ENCODE measurements around the gene EPHB1.
"Not testable (repeated sequence)": the region's sequence is repeated elsewhere in the genome, so short reads cannot be mapped to it uniquely, and the experiment has no call there.

EPHB1 gene

GRCh38 chr3:135056084-135056730 lies 261.1 kb downstream of the EPHB1 start:
- no peak for DNase-seq

- DNase-seq: no peak
Measured at GRCh38 chr3:135056733-135057310, 261.8 kb downstream of the EPHB1 start.

DNA sequence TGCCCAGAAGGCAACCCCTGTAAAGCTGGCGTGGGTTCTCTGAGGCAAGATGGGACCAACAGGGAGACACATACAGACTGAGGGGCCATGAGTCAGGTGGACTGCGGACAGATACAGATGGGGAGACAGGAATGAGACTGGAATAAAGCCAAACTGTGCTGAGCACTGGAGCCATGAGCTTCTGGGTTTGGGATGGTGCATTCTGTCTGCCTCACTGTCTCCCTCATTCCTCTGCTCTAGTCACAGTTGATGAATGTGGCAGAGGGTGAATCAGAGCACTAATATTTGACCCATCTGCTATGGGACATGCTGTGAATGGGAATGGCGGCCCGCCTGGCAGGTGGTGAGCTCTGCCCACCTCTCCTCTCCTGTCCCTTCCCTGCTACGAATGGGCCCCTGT lies 262.9 kb downstream of the EPHB1 start:
- no peak for DNase-seq

- no peak for DNase-seq
Measured at GRCh38 chr3:135059580-135059979, 264.5 kb downstream of the EPHB1 start.

DNA sequence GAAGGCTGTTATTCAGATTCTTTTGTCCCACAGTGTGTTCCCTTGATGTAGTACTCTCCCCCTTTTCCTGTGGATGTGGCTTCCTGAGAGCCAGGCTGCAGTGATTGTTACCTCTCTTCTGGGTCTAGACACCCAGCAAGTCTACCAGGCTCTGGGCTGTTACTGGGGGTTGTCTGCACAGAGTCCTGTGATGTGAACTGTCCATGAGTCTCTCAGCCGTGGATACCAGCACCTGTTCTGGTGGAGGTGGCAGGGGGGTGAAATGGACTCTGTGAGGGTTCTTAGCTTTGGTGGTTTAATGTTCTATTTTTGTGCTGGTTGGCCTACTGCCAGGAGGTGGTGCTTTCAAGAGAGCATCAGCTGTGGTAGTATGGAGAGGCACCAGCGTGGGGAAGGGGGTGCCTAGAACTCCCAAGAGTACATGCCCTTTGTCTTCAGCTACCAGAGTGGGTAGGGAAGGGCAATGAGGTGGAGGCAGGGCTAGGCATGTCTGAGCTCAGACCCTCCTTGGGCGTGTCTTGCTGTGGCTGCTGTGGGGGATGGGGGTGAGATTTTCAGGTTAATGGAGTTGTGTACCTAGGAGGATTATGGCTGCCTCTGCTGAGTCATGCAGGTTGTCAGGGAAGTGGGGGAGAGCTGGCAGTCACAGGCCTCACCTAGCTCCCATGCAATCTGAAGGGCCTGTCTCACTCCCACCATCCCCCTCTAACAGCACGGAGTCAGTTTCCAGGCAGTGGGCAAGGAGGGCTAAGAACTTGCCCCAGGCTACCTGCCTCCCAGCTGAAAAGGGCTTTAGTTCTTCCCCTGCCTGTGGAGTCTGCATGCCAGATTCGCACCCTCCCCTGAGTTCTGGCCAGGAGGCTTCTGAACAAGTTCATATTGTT lies 272.0 kb downstream of the EPHB1 start:
- not testable (repeated sequence) for DNase-seq

- no peak for DNase-seq
Measured at GRCh38 chr3:135068011-135068410, 273.0 kb downstream of the EPHB1 start.

- DNase-seq: no peak
Measured at GRCh38 chr3:135069406-135069805, 274.3 kb downstream of the EPHB1 start.

- no peak for DNase-seq
Measured at GRCh38 chr3:135071483-135071882, 276.4 kb downstream of the EPHB1 start.

GRCh38 chr3:135072431-135072830 lies 277.4 kb downstream of the EPHB1 start:
- DNase-seq: no peak

- DNase-seq: no peak
Measured at GRCh38 chr3:135075157-135075556, 280.1 kb downstream of the EPHB1 start.

DNA sequence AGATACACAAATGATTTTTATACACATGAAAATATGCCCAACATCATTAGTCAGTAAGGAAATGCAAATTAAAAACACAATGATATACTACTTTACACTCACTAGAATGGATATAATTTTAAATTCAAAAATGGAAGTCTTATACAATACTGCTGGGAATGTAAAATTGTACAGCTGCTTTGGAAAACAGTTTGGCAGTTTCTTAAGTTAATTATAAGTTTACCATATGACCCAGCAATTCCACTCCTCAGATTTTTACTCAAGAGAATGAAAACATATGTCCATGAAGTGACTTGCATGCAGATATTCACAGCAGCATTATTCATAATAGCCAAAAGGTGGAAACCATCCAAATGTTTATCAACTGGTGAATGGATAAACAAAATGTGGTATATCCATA lies 281.3 kb downstream of the EPHB1 start:
- no peak for DNase-seq

- DNase-seq: no peak
Measured at GRCh38 chr3:135077186-135077585, 282.1 kb downstream of the EPHB1 start.

GRCh38 chr3:135078283-135078682 lies 283.2 kb downstream of the EPHB1 start:
- no peak for DNase-seq

- DNase-seq: no peak
Measured at GRCh38 chr3:135079095-135079494, 284.0 kb downstream of the EPHB1 start.

GRCh38 chr3:135081451-135081850 lies 286.4 kb downstream of the EPHB1 start:
- no peak for DNase-seq

DNA sequence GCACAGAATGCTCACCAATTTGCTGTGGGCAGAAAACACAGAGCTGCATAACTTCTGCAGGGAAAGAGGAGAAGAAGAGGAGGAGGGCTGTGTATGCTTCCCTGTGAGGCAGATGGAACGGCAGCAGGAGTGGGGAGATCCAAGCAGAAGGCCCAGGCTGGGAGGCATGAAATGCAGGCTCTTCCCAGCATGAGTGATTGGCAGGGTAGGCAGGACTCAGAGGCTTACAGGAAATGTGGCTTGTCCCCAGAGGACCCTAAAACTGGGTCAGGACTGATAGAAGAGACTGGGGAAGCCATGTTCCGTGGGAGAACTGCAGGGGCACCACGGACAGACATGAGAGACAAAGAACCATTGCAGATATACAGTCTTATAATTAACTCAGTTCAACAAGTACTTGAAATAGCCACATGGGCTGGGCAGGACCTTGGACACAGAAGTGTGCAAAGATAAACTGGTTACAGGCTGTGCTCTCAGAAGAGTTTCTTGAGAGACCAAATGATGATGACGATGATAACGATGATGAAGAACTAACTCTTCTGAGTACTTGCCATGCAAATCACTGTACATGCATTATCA lies 286.9 kb downstream of the EPHB1 start:
- no peak for DNase-seq

- DNase-seq: no peak
Measured at GRCh38 chr3:135082706-135083105, 287.6 kb downstream of the EPHB1 start.

- DNase-seq: no peak
Measured at GRCh38 chr3:135083179-135083578, 288.1 kb downstream of the EPHB1 start.

DNA sequence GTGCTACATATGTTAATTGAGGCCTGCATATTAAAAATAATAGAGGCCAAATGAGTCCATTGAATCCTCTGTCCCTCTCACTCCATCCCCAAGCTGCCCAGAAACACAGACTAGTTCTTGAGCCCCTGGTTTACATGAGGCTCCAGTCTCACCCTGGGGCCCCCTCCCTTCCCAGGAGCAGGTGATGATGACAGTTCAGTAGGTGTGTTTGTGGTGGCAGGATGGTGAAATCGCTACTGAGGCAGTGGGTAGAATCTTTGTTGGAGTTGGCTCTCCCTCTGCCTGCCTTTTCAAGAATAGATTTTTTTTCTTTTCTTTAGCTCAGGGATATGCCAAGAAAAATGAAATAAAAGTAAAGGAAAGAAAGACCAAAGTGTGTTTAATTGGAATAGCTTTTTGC lies 288.7 kb downstream of the EPHB1 start:
- no peak for DNase-seq

DNA sequence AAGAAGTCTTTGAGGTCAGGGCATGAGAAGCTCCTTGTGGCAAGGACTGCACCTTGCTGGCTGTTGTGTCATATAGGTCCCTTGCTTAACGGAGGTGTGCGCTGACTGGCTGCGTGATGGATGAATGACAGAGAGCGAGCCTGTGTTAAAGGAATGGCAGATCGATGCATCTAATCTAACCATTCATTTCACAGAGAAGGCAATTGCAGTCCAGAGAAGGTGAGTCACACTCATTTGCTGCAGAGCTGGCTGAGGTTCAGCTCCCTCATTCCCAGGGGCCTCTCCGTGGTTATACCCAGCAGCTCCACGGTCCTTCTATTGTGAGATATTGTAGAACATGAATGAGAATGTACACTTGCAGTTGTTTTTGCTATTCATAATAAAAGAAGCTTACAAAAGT lies 289.3 kb downstream of the EPHB1 start:
- DNase-seq: peak; percentile 7

- DNase-seq: no peak
Measured at GRCh38 chr3:135084976-135085375, 289.9 kb downstream of the EPHB1 start.

DNA sequence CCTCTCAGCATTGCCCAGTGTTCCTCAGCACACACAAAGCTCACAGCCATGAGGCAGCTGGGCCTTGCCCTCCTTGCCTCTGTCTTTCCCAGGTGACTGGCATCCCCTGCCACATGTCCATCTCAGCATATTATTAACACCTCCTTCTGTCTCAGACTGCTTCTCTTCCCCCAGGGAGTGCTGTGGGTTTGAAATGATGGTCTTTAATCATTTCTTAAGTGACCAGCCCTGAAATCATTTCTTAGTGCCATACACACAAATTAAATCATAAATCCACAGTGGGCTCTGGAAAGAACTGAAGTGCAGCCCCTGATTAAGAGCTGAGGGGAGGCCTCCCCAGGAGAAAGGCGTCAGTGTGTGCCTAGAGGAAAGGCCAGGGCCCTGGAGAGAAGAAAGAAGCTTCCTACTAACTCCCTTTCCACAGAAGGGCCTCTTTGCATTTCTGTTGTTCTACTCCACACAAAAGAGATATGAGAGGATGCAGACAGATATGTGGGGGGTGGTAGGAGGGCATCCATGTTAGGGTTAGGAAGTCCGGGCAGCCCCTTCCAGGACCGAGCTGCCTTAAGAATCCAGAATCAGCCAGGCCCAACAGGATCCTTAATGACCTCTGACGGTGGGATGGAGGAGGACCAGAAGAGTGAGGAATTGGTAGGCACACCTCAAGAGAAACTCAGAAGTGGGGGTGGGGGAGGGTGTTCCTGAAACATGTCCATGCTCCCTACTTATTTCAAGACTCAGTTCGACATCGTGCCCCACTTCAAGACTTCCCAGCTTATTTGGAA lies 290.8 kb downstream of the EPHB1 start:
- no peak for DNase-seq

GRCh38 chr3:135087782-135088181 lies 292.7 kb downstream of the EPHB1 start:
- no peak for DNase-seq
